GM18505 (cell line): ENCODE results near the gene DPF3.

Experiments used
- ATAC-seq: cut with Tn5 transposase; IDR thresholded peaks from one replicate; pipeline ENCODE4 v1.9.1; 2021; ENCODE audit not compliant: unreplicated experiment
- POLR2A ChIP-seq: IDR thresholded peaks from 4 replicates; pipeline ENCODE4 v1.6.1; 2011; ENCODE audit warnings: borderline replicate concordance; ENCODE audit not compliant: insufficient read depth, insufficient read length; ENCODE audit errors: extremely low read depth

The DPF3 gene

DNA sequence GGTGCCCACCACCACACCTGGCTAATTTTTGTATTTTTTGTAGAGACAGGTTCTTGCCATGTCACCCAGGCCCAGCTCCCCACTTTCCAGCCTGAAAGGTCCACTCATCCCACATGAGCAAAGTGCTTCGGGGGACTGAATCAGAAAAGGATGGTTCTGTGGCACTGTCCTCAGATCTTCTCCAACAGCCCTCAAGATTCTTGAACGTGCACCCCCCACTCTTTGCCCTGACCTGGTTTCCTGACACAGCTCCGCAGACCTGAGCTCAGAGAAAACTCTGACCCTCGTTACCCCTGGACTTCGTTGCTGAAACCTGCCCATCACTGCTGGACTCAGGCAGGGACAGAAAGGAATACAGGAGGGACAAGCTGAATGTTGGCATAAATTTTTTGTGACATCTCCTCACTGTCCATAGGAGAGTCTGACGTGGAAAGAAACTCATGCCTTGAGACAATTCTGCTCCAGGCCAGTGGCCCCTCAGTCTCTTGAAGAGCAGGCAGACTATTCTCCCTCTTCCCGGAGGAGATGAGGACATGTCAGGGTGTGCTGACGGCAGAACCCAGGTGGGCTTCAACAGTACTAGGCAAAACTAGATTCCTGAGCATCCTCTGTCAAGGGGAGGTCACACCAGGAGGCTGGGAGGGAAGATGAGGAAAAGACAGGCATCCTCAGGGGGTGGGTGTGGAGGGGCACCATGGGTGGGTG is 149.3 kb downstream of the DPF3 start:
- no peak for TF ChIP-seq POLR2A
- ATAC-seq: no peak

DNA sequence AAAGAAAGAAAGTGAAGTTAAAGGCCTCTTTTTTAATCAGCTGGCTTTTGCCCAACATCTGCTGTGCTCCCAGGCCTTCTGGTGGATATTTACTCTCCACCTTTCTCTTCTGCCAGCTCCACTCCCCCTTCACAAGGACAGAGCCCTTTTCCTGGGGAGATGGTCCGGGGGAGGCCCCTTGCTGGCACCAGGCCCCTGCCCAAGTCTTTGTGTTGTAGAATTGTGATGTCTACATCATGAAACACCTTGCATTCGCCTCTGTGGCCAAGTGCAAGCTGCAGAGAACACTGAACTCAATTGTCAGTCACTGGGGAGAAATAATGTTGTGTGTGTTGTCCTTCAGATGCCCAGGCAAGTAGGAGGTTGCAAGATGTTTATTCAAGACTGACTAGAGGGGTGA is 150.3 kb downstream of the DPF3 start:
- TF ChIP-seq POLR2A: no peak

DNA sequence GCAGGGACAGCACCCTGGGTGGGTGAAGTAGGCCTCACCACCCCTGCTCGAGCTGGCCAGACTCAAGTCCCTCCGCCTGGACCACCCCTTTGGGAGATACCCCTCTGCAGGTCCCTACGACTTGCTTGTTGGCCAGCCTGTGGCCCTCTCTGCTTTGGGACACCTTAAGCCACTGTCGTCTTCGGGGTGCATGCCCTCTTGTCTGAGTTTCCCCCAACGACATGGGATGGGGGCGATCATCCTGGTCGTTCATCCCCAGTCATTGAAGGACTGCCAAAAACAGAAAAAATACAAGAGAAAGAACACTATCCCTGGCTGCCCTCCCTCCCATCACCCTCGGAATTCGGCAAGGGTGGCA is 151.1 kb downstream of the DPF3 start:
- no peak for ATAC-seq
- TF ChIP-seq POLR2A: no peak

More for the DNA sequence above, 150.3 kb downstream of the DPF3 start:
- ATAC-seq: no peak

DNA sequence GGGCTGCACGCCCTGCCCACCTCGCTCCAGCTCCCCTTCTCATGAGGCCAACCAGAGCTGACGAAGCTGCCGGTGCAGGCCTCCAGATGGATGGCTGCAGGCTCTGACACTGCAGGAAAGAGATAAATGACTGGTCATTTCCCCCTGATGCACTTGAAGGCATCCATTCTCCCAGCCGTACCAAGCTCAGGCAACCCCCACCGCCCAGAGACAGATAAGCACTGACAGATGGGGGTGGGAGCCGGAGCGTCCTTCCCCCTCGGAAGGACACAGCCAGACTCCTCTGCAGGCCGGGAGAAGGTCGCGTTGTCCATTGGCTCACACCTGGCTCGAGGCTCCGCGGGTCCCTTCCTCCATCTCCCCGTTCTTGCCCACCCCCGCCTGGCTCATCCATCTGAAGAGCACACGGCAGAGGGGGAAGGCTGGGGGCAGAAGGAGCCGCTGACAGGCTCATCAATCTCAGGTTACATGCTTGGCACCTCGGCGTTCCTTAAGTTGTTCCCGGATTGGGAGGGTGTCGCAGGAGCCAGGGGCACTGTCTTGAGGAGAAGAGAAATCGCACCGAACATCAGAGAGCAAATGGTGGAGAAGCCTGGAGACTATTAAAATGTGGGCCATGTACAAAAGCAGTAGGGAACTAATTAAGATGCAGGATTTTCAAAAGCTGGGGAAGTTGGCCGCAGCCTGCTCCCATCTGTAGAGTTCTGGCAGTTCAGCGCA is 151.6 kb downstream of the DPF3 start:
- TF ChIP-seq POLR2A: no peak
- ATAC-seq: no peak

- ATAC-seq: no peak
- TF ChIP-seq POLR2A: no peak
These were observed 152.1 kb downstream of the DPF3 start for GRCh38 chr14:72741826-72742117.

DNA sequence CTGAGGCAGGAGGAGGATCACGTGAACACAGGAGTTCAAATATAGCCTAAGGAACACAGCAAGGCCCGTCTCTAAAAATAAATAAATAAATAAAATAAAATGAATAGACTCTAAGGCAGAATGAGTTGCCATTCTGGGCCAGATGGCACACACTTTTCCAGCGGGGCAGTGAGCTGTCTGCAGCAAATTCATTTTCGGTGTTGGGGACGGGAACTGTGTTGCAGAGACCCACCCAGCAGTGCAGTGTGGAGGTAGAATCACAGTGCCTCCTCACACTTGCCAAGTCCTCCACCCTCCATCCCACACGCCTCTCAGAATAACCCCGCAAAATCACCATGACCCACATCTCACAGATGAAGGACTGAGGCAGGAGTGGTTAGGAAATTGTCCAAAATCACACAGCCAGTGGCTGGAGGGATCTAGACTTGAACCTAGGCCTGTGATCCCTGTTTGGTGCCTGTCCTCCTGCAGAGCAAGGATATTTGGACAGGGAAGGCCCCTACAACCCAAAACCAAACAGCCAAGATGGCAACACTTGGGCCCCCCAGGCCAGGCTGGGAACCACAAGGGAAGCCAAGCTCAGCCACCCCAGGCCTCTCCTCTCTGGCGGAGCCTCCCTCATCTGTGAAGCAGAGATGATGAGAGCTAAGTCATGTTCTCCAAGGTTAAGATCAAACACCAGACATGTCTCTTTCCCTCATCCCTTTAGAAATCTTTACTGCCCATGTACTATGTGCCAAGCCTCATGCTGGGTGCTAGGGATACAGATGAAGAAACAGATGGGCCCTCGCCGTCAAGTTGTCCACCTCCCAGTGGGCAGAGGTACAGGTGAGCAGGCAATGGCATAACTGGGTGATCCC is 152.7 kb downstream of the DPF3 start:
- no peak for ATAC-seq
- no peak for TF ChIP-seq POLR2A

GRCh38 chr14:72740504-72740961 is 153.4 kb downstream of the DPF3 start:
- no peak for ATAC-seq
- no peak for TF ChIP-seq POLR2A

GRCh38 chr14:72739446-72740405 is 154.2 kb downstream of the DPF3 start:
- no peak for ATAC-seq

GRCh38 chr14:72738161-72738611 is 155.7 kb downstream of the DPF3 start:
- no peak for TF ChIP-seq POLR2A
- no peak for ATAC-seq

More at GRCh38 chr14:72739446-72740405, 154.2 kb downstream of the DPF3 start:
- TF ChIP-seq POLR2A: no peak

- TF ChIP-seq POLR2A: no peak
- ATAC-seq: no peak
These were observed 156.3 kb downstream of the DPF3 start for GRCh38 chr14:72737560-72737943.

GRCh38 chr14:72736786-72737559 is 156.9 kb downstream of the DPF3 start:
- no peak for TF ChIP-seq POLR2A
- ATAC-seq: no peak

DNA sequence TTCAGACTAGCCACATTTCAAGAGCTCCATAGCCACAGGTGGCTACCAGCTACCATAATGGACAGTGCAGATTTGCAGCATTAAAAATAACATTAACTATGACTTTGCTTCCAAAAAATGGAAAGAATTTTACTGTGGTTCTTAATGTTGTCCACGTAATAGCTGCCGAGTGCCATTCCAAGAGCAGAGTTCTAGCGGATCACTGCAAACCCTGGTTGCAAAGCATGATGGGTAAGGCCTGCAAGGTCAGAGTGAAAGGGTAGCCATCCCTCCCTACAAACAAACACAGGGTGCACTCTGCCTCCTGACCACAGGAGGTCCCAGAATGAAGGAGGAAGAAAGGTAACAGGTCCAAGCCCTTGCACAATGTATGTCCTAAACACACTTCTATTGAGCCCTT is 157.6 kb downstream of the DPF3 start:
- no peak for TF ChIP-seq POLR2A
- ATAC-seq: no peak
